Activated T-cell treated with anti-CD3 and anti-CD28 coated beads, Interleukin-2, amount 50 U/mL, for 4 hours (primary cell): ENCODE data around the gene FOXP1. TPM values are rescaled to one million over a fixed set of nuclear protein-coding genes. Genes with fewer than 3 reads are reported as not detected.

Source experiments
- ATAC-seq, 2 donors: fragments of 200-7000 bp; cut with Tn5 transposase; one replicate each; pipeline ENCODE4 v1.10.0; 2021
- DNase-seq: peaks from one replicate; pipeline ENCODE4 v3.0.0-alpha.2; 2020
- H3K27me3 Mint-ChIP-seq: one replicate; pipeline ENCODE4 v1.8.0; 2021; ENCODE audit warnings: low read depth, mixed read lengths
- H3K36me3 Mint-ChIP-seq: one replicate; pipeline ENCODE4 v1.8.0; 2022; ENCODE audit warnings: mixed read lengths; ENCODE audit not compliant: insufficient read depth
- H3K4me1 Mint-ChIP-seq: one replicate; pipeline ENCODE4 v1.8.0; 2021; ENCODE audit warnings: low read depth, mixed read lengths
- H3K4me3 Mint-ChIP-seq: one replicate; pipeline ENCODE4 v1.8.0; 2021; ENCODE audit warnings: mild to moderate bottlenecking, moderate library complexity, mixed read lengths
- H3K9me3 Mint-ChIP-seq: one replicate; pipeline ENCODE4 v1.8.0; 2021; ENCODE audit warnings: mixed read lengths
- total RNA-seq, 3 donors: library from RNA; stranded (reverse); gene quantifications; one replicate each; pipeline ENCODE4 v1.2.1, GENCODE V29; 2021

FOXP1 gene
- total RNA-seq: 100 to 1,000 TPM; 251 to 263 (median 256) TPM

DNA sequence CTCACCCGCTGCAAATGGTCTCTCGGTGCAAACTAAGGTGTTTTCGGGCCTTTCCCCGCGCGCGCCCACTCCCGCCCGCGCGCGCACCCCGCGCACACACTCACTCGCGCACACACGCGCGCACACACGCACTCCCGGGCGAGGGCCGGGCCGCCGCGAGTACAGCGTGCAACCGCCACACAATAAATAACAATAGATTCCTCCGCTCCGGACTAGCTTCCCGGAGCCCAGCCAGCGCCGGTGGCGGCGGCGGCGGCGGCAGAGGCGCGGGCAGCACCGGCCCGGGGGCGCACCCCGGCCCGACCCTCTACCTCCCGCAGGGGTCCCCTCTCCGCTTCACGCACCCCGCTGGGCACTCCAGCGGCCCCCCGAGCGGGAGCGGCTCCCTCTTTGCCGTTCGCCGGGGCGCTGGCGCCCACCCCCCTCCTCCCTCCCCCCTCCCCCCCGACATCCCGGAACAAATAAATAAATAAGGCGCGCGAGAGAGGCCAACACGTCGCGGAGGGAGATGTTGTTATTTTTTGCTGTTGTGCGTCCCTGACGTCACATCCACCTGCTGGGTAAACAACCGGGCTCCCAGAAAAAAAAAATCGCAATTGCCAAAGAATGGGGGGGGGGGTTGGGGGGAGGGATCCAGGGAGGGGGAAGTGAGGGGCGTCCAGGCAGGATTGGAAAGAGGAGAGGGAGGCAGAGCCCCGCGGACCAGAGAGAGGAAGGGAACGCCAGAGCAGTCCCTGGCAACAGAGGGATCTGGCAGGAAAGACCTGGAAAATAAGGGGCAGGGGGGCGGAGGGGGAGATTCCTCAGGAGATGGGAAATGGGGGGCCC lies at the start of gene FOXP1:
Gene FOXP1 (minus strand): TSS at position 163 of the 828 bp plus-strand sequence. CDS start 385,347 bp downstream, outside the sequence.
- peaks cover 2% of the 10 kb centered on the region for H3K27me3 Mint-ChIP-seq
- peak within 1 kb of the TSS; percentile 90 for H3K4me3 Mint-ChIP-seq
- H3K9me3 Mint-ChIP-seq: no peaks in the 10 kb centered on the region
- peaks cover 45% of the 10 kb centered on the region for H3K4me1 Mint-ChIP-seq
- ATAC-seq: peak; percentile 38 to 42
- no peaks in the 10 kb centered on the region for H3K36me3 Mint-ChIP-seq
- DNase-seq: peak; percentile 63

DNA sequence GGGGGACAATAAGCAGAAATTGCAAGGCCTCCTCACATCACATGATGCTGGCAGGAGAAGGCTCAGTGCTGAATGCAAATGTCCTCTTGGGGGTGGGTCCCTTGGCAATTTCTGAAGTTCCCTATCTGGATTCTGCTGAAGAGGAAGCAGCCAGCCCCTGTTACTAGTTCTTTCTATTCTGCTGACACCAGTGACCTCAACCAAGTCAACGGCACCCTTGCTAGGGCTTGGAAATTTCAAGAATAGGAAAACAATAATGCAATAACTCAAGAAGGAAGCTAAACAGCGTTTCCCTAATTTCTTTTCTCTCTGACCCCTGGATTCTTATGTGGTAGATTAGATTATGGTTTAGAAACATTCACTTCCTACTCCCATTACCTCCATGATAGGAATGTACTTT lies 46.2 kb upstream of the FOXP1 start:
- Mint-ChIP-seq H3K4me1 (no peaks in the 10 kb centered on the region), H3K9me3 (no peaks in the 10 kb centered on the region), H3K36me3 (peaks cover 12% of the 10 kb centered on the region), H3K4me3 (no peak overlapping the region), H3K27me3 (no peaks in the 10 kb centered on the region)
- ATAC-seq (no peak), DNase-seq (no peak)

DNA sequence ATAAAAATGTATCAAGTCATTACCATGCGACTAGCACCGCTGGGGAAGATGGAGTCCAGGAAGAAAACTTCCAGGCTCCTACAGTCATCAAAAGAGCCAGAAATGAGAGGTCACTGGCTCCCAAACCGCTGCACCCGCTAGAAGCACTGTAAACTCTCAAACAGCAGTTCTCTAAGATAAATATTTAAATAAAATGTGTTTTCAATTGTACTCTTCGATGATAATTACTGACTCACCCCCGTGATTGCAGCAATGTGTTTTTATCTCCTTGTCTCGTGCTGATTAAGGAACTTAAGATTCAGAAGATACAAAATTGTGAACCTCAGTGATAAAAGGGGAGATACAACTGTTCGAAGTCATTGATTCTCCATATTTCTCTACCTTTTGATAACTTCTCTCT lies 45.8 kb upstream of the FOXP1 start:
- DNase-seq (no peak), ATAC-seq (no peak)
- Mint-ChIP-seq H3K27me3 (no peaks in the 10 kb centered on the region), H3K4me1 (no peaks in the 10 kb centered on the region), H3K36me3 (peaks cover 12% of the 10 kb centered on the region), H3K4me3 (no peak overlapping the region), H3K9me3 (no peaks in the 10 kb centered on the region)

- DNase-seq: no peak
- no peaks in the 10 kb centered on the region for H3K27me3 Mint-ChIP-seq
- no peaks in the 10 kb centered on the region for H3K9me3 Mint-ChIP-seq
- ATAC-seq: no peak
- no peak overlapping the region for H3K4me3 Mint-ChIP-seq
- peaks cover 9% of the 10 kb centered on the region for H3K36me3 Mint-ChIP-seq
- no peaks in the 10 kb centered on the region for H3K4me1 Mint-ChIP-seq
These were observed 45.0 kb upstream of the FOXP1 start for GRCh38 chr3:71628522-71628921.

DNA sequence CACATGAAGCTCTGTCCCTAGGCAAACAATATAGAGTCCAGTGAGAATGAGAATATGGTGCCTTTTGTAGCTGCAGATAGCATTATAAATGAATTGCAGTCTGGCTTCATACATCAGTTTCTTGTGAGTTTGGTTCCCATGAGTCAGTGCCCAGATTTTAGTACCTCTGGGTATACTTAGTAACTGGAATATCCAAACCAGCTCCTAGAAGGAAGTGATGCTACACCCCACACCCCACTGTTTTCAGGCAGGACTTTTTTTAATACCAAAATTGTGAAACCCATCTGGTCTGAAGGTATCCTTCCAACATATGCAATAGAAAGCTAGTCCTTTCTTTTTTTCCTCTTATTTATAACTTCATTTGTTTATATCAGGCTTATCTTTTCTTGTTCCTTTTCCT lies 42.1 kb upstream of the FOXP1 start:
- no peaks in the 10 kb centered on the region for H3K9me3 Mint-ChIP-seq
- peaks cover 6% of the 10 kb centered on the region for H3K36me3 Mint-ChIP-seq
- H3K4me3 Mint-ChIP-seq: no peak overlapping the region
- ATAC-seq (no peak), DNase-seq (no peak)
- no peaks in the 10 kb centered on the region for H3K4me1 Mint-ChIP-seq
- H3K27me3 Mint-ChIP-seq: no peaks in the 10 kb centered on the region

GRCh38 chr3:71621825-71622537 lies 38.5 kb upstream of the FOXP1 start:
- no peak for ATAC-seq
- Mint-ChIP-seq H3K9me3 (no peaks in the 10 kb centered on the region), H3K36me3 (peaks cover 8% of the 10 kb centered on the region), H3K4me1 (no peaks in the 10 kb centered on the region), H3K27me3 (no peaks in the 10 kb centered on the region), H3K4me3 (no peak overlapping the region)
- DNase-seq: no peak

DNA sequence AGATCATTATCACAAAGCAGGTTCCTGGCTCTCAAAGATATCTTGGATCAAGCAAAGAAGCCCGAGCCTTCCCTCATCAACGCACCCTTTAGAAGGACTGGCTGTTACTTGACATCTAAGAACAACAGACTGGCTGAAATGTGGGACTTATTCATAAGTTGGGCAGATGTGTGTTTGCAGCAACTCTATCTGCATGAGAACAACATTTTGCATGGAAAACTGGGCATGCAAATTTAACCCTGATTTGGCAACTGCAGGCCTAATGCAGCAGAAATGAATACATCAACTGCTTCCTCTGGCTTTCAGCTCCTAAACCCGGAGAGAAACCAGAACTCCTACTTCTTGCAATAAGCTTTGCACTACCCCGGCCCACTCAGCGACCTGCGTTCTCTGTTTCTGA lies 35.0 kb upstream of the FOXP1 start:
- no peak for ATAC-seq
- peaks cover 9% of the 10 kb centered on the region for H3K36me3 Mint-ChIP-seq
- H3K4me1 Mint-ChIP-seq: no peaks in the 10 kb centered on the region
- H3K9me3 Mint-ChIP-seq: no peaks in the 10 kb centered on the region
- H3K4me3 Mint-ChIP-seq: no peak overlapping the region
- H3K27me3 Mint-ChIP-seq: no peaks in the 10 kb centered on the region
- no peak for DNase-seq

DNA sequence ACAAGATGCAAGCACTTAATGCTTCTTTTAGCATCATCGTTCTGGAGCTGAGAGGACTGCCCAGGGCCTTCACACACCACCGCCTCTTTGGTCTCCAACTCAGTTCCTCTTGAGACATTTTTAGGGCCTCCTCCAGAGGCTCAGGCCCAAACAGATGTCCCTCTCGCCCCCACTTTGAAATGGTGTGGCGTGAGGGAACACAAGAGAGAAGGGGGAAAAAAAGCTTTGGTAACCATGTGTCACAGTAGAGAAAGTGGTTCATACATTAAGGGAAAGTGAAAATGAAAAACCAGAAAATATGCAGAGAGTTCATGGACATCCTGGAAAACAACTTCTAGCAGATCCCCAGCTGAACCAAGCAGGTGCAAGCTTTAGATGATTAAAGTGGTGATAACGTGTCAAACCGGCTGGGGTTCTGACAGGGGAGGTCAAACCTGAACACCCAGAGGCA lies 33.1 kb upstream of the FOXP1 start:
- Mint-ChIP-seq H3K4me1 (no peaks in the 10 kb centered on the region), H3K9me3 (peaks cover 4% of the 10 kb centered on the region), H3K36me3 (peaks cover 9% of the 10 kb centered on the region), H3K27me3 (no peaks in the 10 kb centered on the region), H3K4me3 (no peak overlapping the region)
- ATAC-seq (peak; percentile 43 to 66), DNase-seq (no peak)

DNA sequence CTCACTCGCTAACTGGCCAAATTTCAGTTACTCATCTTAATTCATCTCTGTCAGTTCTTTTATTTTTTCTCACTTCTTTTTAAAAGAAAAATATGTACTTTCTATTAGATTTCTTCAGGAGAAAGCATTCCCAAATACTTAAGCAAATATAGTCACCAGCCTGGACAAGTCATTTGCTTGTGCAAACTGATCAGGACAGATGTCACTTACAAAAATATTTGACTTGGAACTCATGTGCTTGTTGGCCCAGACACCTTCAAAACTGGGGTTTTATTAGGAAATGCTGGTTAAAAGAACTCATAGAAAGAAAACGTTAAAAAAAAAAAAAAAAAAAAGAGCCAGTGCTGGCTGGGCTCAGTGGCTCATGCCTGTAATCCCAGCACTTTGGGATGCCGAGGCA lies 31.3 kb upstream of the FOXP1 start:
- Mint-ChIP-seq H3K27me3 (no peaks in the 10 kb centered on the region), H3K4me1 (no peaks in the 10 kb centered on the region), H3K9me3 (peaks cover 4% of the 10 kb centered on the region), H3K4me3 (no peak overlapping the region), H3K36me3 (peaks cover 12% of the 10 kb centered on the region)
- no peak for DNase-seq
- no peak for ATAC-seq

DNA sequence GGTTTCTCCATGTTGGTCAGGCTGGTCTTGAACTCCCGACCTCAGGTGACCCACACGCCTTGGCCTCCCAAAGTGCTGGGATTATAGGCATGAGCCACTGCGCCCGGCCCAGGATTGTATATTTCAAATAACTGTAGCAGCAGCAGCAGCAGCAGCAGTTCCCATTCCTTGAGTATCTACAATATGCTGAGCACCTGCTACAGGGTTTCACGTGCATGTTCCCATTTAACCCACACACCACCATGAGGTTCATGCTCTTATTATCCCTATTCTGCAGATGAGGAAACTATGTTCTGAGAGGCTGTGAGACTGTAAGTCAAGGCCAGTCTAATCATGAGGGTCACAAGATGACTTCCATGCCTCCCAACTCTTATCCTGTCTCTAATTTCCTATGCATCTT lies 30.9 kb upstream of the FOXP1 start:
- ATAC-seq: no peak
- Mint-ChIP-seq H3K4me3 (no peak overlapping the region), H3K36me3 (peaks cover 12% of the 10 kb centered on the region), H3K4me1 (no peaks in the 10 kb centered on the region), H3K27me3 (no peaks in the 10 kb centered on the region), H3K9me3 (peaks cover 4% of the 10 kb centered on the region)
- no peak for DNase-seq

DNA sequence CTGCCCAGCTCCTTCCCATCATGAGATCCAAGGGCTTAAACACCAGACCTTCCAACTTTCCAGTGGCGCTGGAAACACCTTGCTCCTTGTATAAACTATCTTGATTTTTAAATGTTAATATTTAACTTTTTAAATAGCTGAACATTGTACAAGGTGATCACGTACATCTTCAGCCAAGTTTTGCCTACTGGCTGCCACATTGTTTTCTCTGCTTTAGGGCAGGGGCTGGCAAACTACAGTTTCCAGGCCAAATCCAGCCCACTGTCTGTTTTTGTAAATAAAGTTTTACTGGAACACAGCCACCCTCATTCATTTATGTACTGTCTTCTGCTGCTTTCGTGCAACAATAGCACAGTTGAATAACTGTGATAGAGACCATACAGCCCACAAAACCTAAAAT lies 27.6 kb upstream of the FOXP1 start:
- DNase-seq (no peak), ATAC-seq (no peak)
- Mint-ChIP-seq H3K9me3 (peaks cover 18% of the 10 kb centered on the region), H3K4me1 (no peaks in the 10 kb centered on the region), H3K27me3 (no peaks in the 10 kb centered on the region), H3K4me3 (no peak overlapping the region), H3K36me3 (peaks cover 16% of the 10 kb centered on the region)

DNA sequence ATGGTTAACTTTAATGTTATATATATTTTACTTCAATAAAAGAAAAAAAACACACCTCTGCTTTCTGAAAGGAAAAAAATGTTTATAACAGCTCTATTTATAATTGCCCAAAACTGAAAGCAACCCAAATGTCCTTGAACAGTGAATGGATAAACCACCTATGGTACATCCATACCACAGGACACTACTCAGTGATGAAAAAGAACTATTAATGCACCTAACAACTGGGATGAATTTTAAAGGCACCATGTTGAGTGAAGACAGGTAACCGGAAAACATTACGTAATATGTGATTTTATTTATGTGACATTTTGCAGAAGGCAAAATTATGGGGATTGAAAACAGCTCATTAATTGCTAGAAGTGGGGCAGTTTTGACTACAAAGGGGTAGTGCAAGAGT lies 23.8 kb upstream of the FOXP1 start:
- ATAC-seq (no peak), DNase-seq (no peak)
- Mint-ChIP-seq H3K4me1 (no peaks in the 10 kb centered on the region), H3K4me3 (no peak overlapping the region), H3K27me3 (no peaks in the 10 kb centered on the region), H3K36me3 (peaks cover 14% of the 10 kb centered on the region), H3K9me3 (peaks cover 18% of the 10 kb centered on the region)

DNA sequence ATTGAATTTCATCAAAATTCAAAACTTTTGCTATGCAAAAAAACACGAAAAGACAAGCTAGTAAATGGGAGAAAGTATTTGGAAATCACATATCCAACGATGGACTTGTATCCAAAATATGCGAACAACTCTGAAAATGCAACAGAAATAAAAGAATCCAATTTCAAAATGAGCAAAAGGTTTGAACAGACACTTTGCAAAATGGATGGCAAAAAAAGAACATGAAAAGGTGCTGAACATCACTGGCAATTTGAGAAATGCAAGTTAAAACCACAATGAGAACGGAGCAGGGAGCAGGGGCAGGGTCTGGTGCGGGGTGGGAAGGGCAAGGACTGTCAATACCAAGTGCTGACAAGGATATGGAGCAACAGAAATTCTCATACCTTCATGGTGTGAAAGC lies 23.1 kb upstream of the FOXP1 start:
- no peak overlapping the region for H3K4me3 Mint-ChIP-seq
- ATAC-seq (no peak), DNase-seq (no peak)
- peaks cover 5% of the 10 kb centered on the region for H3K4me1 Mint-ChIP-seq
- peaks cover 14% of the 10 kb centered on the region for H3K9me3 Mint-ChIP-seq
- H3K27me3 Mint-ChIP-seq: no peaks in the 10 kb centered on the region
- H3K36me3 Mint-ChIP-seq: peaks cover 14% of the 10 kb centered on the region

- ATAC-seq: no peak
- Mint-ChIP-seq H3K4me3 (no peak overlapping the region), H3K9me3 (peaks cover 6% of the 10 kb centered on the region), H3K36me3 (peaks cover 6% of the 10 kb centered on the region), H3K4me1 (peaks cover 18% of the 10 kb centered on the region), H3K27me3 (no peaks in the 10 kb centered on the region)
- no peak for DNase-seq
These were observed 18.7 kb upstream of the FOXP1 start for GRCh38 chr3:71602256-71602655.

GRCh38 chr3:71601811-71602210 lies 18.3 kb upstream of the FOXP1 start:
- Mint-ChIP-seq H3K27me3 (no peaks in the 10 kb centered on the region), H3K4me1 (peaks cover 18% of the 10 kb centered on the region), H3K9me3 (peaks cover 5% of the 10 kb centered on the region), H3K36me3 (peaks cover 6% of the 10 kb centered on the region), H3K4me3 (no peak overlapping the region)
- DNase-seq (no peak), ATAC-seq (peak; percentile 78 to 82)
